A375 (cell line): ENCODE measurements around the gene TMPRSS11B. TPM values are rescaled to one million over a fixed set of nuclear protein-coding genes. Genes with fewer than 3 reads are reported as not detected.

Experiments used
- total RNA-seq: library from RNA; depleted of rRNA; stranded (reverse); fragments of >200 nt; shearing (Covaris generic); gene quantifications from 2 replicates; pipeline ENCODE4 v1.2.3, GENCODE V29; 2014; rRNA removed

The TMPRSS11B gene
- total RNA-seq: not detected in 2 replicates

GRCh38 chr4:68245594-68245993, at the start of gene TMPRSS11B:
TSS of gene TMPRSS11B (minus strand) at chr4:68245694. CDS start at chr4:68245558, 136 bp downstream.

Other genes with a start within 250 kb of the TMPRSS11B start
- gene TMPRSS11F, start 115.8 kb downstream of the TMPRSS11B start, total RNA-seq: not detected in 2 replicates
- 34.5 and 55.2 TPM in 2 replicates for gene YTHDC1, start 104.4 kb upstream of the TMPRSS11B start, total RNA-seq
- not detected in 2 replicates for gene TMPRSS11E, start 201.8 kb upstream of the TMPRSS11B start, total RNA-seq